GM21423 (cell line): ENCODE results near the gene ELOB.

Experiments
- ATAC-seq: cut with Tn5 transposase; IDR thresholded peaks from one replicate; pipeline ENCODE4 v1.9.1; 2021; ENCODE audit warnings: mild to moderate bottlenecking, moderate library complexity; ENCODE audit not compliant: unreplicated experiment

ELOB gene

GRCh38 chr16:2811703-2812471 lies 34.8 kb upstream of the ELOB start:
- no peak for ATAC-seq

DNA sequence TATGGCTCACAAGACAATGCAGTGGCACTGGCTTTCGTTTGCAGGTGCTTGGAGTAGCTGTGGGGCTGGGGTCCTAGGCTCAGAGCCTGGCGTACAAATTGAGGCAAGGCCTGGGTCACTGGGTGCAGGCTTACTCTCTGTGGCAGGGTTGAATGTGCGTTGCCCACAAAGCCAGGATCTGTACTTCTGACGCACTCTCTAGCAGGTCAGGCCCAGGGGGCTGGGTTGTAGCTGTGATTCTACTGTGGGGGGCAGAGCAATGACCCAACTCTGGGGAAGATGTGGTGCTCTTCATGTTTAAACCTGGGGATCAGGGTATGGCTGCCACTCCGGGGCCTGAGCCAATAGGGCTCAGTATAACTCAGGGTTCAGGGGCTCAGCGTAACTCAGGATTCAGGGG lies 33.6 kb upstream of the ELOB start:
- no peak for ATAC-seq

DNA sequence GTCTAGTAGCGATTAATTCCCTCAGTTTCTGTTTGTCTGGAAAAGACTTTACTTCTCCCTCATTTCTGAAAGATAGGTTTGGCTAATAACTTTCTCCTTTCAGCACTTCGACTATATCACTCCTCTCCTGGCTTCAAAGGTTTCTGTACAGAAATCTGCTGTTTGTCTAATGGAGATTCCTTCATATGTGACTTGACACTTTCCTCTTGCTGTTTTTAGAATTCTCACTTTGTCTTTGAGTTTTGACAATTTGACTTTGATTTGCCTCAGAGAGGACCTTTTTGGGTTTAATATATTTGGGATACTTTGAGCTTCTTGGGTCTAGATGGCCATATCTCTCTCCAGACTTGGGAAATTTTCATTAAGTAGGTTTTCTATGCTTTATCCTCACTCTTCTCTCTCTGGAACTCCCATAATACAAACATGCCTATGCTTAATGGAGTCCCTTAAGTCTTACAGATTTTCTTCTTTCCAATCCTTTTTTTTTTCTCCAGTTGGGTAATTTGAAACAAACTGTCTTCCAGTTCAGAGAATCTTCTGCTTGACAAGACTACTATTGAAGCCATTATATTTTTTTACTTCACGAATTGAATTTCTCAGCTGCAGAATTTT lies 32.2 kb upstream of the ELOB start:
- ATAC-seq, result no peak

GRCh38 chr16:2808181-2808580 lies 31.1 kb upstream of the ELOB start:
- no peak for ATAC-seq

- no peak for ATAC-seq
Observed at GRCh38 chr16:2806286-2806685, 29.2 kb upstream of the ELOB start.

GRCh38 chr16:2804728-2805127 lies 27.6 kb upstream of the ELOB start:
- ATAC-seq, result no peak

DNA sequence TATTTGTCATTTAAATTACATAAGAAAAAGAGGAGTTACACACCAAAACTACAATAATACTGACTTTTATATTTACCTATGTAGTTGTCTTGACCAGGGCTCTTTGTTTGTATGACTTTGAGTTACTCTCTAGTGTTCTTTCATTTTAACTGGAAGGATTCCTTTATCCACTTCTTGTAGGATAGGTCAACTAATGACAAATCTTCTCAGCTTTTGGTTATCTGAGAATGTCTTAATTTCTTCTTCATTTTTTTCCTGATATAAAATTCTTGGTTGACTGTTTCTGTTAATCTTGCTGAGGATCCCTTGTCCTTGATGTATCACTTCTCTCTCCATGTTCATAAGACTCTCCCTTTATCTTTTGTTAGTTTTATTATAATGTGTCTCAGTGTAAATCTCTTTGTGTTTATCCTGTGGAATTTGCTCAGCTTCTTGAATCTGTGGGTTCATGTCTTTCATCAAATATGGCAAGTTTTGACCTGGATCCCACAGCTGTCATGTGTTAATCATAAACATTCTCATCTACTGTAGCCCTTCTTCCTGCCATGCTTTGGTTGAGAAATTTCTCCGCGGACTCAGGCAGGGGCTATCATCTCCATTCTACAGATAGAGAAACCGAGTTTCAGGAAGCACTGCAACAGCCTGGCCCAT lies 26.6 kb upstream of the ELOB start:
- no peak for ATAC-seq

DNA sequence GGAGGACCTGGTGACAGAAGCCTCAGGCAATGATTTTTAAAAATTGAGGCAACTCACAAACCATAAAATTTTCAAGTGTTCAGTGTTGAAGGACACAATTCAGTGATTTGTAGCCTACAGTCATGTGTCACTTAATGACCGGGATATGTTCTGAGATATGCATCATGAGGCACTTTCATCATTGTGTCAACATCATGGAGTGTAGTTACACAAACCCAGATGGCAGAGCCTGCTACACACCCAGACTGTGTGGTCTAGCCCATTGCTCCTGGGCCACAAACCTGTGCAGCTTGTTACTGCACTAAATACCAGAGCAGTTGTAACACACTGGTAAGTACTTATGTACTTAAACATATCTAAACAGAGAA lies 22.8 kb upstream of the ELOB start:
- ATAC-seq, result no peak

- ATAC-seq, result no peak
Observed at GRCh38 chr16:2799205-2799858, 22.3 kb upstream of the ELOB start.

DNA sequence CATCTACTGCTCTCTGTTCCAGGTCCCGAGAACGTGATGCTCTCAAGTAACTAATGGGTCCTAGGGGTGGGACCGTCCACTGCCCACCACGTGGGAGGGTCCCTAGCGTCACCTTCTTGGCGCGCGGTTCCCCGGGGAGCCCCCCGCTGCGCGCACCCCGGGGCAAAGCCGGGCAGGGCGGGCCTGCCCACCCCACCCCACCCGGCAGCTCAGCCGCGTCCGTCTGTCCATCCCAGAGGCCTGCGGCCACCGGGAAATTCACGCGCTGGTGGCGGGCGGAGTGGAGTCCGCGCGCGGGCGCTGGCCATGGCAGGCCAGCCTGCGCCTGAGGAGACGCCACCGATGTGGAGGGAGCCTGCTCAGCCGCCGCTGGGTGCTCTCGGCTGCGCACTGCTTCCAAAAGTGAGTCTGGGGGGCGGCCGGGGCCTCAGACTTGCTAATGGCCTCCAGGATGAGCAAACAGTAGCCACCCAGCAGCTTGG lies 21.7 kb upstream of the ELOB start:
- no peak for ATAC-seq

DNA sequence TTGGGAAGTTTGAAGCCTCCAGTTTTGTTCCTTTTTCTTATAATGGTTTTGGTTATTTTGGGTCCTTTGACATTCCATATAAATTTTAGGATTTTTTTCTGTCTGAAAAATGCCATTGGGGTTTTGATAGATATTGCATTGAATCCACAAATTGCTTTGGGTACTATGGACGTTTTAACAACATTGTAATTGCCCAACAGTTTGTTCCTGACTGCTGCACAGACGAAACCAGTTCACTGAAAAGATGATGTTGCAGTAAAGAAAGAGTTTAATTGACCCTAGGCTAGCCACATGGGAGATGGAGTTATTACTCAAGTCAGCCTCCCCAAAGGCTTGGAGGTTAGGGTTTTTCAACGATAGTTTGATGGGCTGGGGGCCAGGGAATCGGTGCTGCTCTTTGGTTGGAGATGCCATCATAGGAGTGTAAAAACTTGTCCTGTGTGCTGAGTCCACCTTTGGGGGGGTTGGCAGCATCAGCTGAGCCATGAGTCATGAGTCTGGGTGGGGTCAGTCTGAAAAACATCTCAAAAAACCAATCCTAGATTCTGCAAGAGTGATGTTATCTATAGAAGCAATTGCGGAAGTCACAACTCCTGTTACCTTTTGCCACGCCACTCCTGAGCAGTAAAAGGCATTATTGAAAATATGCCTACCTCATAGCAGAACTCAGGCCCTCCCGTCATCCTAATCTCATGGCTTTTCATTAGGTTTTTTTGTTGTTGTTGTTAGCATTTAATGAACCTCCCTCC lies 18.5 kb upstream of the ELOB start:
- no peak for ATAC-seq

GRCh38 chr16:2792940-2793339 lies 15.9 kb upstream of the ELOB start:
- ATAC-seq, result no peak

GRCh38 chr16:2791174-2791573 lies 14.1 kb upstream of the ELOB start:
- no peak for ATAC-seq

- ATAC-seq, result no peak
Observed at GRCh38 chr16:2790631-2791030, 13.6 kb upstream of the ELOB start.

GRCh38 chr16:2787961-2788360 lies 10.9 kb upstream of the ELOB start:
- no peak for ATAC-seq

GRCh38 chr16:2787406-2787805 lies 10.3 kb upstream of the ELOB start, which contains the start of gene PRSS33:
PRSS33 (minus strand) TSS chr16:2787560; CDS start chr16:2786547, 1,013 bp downstream.
- ATAC-seq, result no peak

DNA sequence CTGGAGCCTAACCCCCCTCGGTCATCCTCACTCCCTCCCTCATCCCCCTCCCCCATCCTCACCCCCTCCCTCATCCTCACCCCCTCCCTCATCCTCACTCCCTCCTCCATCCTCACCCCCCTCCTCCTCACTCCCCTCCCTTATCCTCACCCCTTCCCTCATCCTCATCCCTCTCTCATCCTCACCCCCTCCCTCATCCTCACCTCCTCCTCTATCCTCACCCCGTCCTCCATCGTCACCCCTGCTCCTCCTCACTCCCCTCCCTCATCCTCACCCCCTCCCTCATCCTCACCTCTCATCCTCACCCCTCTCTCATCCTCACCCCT lies 9.7 kb upstream of the ELOB start:
- no peak for ATAC-seq

DNA sequence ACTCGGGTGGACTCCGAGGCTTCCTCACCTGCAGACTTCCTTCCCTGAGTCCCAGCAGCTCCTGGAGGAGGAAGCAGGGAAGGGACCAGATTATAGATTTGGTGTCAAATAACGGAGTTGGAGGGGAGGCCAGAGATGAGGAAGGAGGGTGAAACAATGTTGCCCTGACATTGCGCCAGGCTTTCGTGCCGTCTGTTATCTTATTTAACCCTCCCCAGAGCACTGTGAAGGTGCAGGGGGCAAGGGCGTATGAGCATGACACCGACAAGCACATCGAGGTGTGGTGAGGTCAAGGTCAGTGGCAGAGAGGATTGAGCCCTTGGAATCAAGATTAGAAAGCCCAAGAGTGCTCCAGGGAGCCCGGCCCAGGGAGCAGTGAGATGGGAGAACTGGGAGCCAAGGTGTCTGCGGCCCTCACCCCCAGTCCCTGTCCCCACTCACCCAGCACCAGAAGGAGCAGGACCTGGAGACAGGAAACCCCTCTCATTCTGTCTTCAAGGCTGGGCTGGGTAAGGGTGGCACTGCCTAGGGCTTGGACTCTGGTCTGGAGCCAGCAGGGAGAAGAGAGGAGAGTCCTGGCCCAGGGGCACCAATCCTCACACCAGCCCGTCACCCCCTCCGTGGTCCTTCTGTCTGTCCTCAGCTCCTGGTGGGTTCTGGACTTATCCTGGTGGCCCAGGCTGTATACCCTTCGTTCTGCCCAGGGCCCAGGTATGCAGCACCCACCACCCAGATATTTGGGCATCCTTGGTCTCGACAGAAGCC lies 9.2 kb upstream of the ELOB start:
- no peak for ATAC-seq

DNA sequence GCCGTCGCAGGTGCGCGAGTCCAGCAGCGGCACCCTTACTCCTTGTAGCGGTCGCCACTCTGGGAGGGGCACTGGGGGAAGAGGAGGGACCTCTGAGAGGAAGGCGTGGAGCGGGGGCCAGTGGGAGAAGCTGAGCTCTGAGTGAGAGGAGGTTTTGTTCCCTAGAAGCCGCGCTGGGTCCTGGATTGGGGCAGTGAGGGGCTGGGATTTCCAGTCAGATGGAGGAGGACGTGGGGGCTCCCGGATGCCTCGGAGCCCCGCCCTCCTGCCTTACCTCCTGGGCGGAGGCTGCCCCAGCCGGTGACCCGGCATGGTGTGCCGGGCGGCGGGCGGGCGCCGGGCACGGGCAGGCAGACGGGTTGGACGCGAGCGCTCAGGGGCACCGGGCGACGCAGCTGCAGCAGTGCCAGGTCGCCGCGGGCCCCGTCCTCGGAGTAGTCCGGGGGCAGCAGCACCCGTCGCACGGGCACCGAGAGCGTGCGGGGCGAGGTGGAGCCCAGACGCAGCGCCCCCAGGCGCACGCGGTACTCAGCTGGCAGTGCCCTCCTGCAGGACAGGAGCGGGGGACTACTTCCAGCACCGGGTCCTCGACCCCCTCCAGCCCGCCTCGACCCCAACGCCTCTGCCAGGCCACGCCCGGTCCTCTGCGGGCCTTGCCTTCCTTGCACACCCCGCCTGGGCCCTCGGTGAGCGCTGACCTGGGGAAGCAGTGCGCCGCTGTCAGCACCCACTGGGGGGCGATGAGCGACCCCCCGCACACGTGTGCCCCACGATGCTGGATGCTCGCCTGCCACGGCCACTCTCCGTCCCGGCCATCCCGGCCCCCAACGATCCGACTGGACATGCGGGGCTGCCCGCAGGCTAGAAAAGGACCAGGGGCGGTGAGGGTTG lies 8.3 kb upstream of the ELOB start:
- no peak for ATAC-seq
